Hepatic stellate cell (primary cell): ENCODE data around the gene AMOTL1.
A peak's percentile ranks its signal among the peaks of the same experiment; 100 is the strongest.
"Not testable (repeated sequence)": the region's sequence is repeated elsewhere in the genome, so short reads cannot be mapped to it uniquely, and the experiment has no call there.

Source experiments
- DNase-seq: peaks from one replicate; pipeline ENCODE4 v3.0.0; 2011; ENCODE audit warnings: low spot score

The AMOTL1 gene

DNA sequence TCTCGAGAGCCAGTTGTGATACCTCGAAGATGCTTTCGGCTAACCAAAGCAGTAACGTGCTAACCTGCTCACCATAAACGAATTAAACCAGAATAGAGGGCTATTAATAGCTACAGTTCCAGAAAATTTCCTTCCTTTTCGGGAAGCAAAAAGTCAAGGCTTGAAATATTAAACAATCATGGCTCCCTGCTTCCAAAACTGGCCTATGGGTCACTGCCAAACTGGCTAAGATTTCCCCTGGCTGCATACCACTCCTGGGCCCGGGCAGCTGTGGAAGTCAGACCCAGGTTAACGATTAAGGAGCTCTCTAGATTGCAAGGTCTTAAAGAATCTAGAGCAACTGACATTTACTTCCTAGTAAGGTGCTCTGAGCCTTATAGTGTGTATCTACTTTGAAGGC is 1.7 kb downstream of the AMOTL1 start:
- no peak for DNase-seq

DNA sequence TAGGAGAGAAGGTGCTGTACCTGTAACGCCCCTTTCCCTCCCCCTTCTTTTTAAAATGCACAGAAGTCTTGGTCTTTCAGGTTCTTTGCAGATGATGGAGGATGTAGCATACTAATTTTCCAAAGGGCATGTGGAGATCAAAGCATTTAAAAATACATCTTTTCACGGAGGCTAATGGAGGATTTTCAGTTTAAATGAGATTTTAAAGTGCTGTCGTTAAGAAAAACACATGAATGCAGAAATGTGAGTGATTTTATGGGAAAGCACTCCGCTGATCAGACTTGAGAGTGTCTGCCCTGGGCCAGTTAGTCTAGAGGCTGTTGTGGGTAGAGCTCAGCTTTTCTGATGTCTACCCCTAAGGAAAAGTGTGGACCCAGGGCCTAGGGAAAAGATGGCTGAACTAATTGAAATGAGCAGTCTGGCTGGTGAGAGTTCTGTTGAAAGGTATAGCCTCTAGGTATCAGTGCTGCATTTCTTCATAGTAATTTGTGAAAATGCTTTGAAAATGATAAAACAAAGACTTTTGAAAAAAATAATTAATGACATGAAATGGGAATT is 2.5 kb downstream of the AMOTL1 start:
- no peak for DNase-seq

DNA sequence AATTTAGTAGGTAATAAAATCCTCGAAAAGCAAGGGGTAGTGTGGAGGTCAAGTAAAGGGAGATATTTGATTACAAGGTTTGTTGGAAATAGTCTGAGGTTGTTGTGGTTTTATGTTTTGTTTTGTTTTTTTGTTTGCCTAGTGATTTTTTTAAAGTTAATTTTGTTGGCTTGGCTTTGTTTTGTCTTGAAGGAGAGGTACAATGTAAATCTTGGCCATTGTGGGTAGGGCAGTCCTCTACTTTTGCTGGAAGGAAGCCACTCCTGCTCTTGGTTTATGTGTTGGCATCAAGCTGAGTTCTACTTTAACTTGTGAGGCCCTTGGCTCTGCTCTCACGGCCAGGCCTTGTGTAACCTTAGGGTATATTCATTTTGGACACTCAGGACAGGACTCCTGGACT is 3.2 kb downstream of the AMOTL1 start:
- DNase-seq, result no peak

DNA sequence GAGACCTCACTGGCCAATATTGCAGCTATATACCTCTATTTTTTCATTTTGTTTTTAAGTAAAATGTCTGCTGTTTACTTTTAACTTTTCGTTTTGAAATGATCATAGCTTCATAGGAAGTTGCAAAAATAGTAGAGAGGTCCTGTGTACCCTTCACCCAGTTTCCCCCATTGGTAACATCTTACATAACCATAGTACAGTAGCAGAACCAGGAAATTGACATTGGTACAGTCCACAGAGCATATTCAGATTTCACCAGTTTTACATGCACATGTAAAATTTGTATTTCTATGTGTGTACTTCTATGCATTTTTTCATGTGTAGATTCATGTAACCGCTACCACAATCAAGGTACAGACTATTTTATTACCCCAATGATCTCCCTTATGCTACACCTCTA is 3.8 kb downstream of the AMOTL1 start:
- no peak for DNase-seq

DNA sequence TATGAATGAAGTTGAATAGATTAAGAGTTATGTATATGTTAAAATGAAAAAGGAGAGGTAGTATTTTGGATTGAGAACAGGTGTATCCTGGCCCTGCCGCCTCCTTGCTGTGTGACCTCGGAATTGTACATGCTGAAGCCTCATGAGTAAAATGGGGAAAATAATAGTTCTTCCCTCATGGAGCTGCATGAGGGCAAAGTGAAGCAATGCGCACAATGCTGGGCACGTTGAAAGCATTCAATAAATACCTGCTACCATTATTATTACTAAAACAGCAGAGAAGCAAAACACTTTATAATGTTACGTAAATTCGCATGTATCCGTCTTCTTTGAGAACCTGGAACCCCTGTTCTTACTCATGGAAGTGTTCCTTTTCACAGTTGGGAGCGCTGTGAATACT is 5.7 kb downstream of the AMOTL1 start:
- no peak for DNase-seq

DNA sequence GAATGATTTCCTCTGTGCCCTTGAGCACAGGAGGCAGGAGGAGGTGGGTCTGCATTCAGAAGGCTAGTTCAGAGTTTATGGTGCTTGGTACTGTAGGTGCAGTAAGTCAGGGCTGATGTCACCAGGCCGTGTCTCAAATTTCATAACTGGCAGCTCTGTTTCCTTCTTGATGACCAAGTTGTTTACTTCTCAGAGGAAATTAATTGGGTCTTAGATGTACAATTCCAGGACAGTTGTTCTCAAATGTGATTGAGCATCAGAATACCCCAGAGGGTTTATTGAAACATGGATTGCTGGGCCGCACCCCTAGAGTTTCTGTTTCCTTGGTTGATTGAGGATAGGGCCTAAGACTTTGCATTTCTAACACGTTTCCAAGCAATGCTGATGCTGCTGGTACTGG is 6.2 kb downstream of the AMOTL1 start:
- no peak for DNase-seq

DNA sequence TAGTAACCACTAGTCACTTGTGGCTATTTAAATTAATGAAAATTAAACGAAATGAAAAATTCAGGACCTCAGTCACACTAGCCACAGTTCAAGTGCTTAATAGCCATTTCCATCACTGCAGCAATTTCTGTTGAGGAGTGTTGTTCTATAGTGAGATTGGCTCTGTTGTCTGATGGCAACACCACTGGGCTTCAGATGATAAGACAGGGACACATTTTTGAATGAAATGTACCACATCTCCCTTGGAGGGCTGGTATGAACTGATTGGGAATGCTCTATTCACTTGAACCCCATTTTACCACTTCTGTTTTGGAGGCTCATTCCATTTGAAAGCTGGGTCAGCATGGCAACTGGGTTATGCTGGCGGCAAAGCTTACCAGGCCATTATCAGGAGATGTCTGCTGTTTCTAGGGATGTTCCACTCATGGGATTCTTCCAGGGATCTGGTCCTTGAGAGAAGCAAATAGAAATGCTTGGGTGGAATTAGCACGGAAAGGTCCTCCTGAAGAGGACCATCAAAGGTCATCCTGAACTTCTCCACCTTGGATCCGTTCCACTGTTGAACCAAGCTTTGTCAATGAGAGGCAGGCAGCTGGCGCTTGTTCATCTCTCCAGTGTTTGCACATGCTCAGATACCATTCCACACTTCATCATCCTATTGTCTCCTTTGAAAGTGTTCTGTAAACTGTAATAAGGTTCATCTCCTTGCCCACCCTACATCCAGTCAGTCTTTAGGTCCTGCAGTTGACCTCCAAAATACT is 7.6 kb downstream of the AMOTL1 start:
- DNase-seq, result no peak

DNA sequence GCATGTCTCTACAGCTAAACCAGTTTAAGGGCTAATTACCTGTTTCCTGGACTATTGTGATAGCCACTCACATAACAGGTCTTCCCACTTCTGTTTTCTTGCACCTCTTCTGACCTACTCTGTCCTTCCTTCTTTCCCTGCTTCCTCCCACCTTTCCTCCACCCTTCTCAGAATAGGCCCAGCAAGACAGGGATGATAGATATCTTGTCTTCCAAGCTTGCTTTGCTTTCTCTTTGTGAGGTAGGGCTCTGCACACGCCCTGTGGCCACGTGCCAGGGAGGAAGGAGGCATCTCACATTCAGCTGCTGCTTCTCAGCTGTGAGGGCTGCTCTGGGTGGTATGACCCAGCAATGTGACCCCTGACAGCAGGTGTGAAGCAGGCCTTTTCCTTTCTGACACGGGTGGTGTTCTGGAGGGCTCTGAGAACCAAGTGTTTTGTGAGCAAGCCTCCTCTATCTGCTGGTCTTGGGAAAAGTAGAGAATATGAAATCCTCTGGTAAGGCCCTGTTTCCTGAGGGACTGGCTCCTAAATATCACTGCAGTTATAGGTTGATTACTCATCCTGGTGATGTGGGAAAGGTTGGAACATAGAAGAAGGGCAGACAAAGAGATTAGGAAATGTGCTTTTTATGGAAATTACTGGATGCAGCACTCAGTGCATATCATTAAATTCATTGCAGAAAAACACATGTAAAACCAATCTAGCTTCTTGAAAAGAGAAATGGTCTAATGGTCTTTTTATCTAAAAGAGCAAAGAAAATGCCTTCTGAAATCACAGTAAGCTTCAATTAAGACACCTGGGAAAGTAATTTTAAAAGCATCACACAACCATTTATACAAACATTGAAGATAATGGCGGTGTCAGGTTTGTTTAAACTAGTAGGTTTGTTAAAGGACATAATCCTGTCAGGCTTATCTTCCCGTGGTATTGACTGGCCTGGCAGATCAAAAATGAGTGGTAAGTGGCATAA is 8.5 kb downstream of the AMOTL1 start:
- no peak for DNase-seq

DNA sequence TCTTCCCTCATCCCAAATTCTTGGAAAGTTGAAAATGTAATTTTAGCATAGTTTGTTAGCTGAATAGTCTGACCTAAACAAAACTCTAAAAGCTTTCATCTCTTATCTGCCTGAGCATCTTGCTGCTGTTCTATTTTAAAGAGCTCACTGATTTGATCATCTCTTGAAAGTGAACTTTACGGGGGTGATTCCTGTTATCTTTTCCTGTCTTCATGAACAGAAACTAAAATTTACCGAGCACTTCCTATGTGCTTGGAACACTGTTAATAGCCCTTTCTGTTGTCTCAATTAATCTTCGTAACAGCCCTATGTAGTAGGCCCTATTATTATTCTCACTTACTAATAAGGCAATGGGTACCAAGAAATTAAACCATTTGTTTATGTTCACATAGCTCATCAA is 12.3 kb downstream of the AMOTL1 start:
- DNase-seq, result no peak

DNA sequence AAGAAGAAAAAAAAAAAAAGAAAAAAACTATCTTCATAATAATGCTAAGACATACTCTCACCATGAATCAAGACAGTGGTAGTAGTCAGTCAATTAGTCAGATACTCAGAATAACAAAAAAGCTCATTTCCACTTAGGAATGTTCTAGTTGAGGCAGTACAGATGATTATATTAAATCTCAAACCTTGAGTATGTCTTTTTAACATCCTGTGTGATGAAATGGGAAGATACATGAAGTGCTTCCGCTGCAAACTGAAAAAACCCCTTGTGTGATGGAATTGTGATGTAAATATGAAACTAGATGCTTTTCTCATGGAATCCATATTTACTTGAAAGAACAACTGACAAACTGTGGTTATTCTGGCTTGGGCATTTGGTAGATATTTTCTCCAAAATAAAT is 13.7 kb downstream of the AMOTL1 start:
- peak; percentile 47 for DNase-seq

DNA sequence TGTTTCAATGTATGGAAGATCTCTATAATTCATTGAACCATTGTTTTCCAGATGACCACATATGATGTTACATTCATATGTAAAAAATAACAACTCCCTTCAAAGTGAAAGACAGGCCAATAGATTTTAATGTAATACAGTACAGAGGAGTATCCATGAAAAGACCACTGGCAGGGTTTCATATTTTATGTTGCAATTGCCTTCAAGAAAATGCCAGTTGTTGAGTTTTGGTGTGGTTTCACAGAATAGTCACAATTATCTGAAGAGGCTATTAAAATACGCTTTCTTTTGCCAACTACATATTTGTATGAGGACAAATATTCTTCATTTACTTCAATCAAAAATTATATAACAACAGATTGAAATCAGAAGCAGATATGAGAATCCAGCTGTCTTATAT is 14.3 kb downstream of the AMOTL1 start:
- DNase-seq, result no peak

DNA sequence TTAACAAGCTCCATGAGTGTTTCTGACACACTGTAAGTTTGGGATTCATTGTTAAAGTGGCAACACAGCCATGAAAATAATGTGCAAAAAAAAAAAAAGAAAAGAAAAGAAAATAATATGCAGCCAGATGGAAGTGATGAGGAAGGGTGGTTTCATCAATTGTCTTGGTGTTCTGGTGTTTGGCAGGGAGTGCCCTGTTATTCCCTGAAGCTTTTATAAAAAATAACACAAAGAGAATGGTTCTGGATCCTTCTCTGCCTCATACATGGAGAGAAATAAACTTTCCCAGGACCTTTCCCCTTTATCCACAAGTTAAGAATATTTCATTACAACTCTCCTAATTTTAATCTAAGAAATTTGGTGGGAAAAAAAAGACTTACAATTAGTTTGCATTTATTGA is 16.7 kb downstream of the AMOTL1 start:
- no peak for DNase-seq

DNA sequence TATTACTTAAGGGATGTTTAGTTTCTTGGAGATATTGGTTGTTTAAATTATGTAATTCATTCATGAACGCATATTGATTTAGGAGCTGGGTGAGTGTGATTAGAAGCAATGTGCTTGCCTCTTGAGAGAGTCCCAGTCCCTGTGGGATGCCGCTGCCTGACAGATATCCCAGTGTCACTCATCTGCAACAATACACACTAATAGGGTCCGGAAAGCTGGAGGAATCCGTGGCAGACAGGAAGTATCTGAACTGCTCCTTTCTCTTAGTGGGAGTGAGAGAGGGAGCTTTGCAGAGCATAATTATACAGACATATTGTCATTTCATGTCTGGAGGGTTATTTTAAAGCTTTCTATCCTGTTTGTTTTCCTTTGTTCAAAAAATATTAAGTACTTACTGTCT is 17.4 kb downstream of the AMOTL1 start:
- no peak for DNase-seq

DNA sequence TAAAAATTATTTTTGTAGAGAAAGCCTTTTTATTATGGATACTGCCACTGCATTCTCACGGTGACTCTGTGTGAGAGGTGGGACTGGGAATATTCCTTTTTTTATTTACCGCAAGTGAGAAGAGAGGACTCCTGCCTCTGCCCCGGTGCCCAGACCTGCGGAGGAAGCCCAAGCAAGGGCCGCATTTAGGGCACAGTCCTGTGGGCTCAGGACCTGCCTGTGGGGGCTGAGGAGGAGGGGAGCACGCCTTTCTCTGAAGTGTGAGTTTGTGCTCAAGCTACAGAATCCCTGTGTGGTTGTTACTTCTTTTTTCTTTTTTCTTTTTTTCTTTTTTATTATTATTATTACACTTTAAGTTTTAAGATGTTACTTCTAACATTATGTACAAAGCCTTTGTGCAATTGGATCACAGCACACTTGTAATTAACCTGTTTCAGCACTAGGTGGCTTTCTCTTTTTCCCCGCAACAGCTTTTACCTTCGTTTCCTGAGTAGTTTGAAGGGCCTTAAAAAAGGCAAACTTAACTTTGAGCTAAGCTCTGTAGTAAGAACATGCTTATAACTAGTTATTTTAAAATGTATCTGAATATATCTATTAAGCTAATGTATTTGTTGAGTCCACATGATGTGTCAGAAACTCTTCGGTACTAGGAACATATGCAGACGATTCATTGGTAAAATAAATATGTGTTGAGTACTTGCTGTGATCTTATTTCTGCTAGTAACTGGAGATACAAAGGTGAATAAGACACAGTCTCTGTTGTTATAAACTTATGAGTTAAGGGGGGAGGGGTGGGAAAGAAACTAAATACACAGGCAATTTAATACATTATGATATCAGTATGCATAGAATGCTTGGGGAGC is 18.3 kb downstream of the AMOTL1 start:
- DNase-seq, result no peak

DNA sequence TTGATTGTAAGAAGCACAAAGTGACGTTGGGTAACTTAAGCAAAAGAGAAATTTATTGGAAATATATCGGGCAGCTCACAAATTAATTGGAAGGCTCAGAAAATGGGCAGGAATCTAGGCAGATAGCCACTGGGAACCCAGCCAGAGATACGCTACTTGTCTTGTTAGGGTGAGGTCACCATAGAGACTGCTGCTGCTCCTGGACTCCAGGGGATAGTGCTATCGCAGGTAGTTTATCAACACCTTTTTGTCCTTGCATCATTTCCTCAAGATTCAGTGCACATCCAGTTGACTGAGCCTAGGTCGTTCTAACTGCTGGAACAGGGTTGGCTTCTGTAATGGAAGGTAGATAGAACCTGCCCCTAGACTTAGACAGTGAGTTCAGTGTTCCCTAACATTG is 19.6 kb downstream of the AMOTL1 start:
- no peak for DNase-seq

DNA sequence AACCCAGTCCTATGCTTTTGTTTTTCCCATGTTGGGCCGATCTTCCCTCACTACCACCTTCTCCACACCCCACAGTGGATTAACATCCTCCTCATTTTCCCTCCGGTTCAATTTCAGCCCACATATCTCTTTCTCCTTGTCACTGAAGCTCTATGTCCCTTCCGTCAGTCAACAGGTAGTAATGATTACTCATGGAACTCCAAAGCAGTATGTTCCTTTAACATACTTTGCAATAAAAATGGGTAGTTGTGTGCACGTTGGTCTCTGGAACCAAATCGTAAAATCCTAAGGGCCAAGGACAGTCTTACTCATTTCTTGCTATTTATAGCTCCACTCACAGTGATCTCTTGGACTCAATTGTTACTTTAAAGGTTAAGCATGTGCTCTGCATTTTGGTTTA is 20.2 kb downstream of the AMOTL1 start:
- DNase-seq, result no peak

DNA sequence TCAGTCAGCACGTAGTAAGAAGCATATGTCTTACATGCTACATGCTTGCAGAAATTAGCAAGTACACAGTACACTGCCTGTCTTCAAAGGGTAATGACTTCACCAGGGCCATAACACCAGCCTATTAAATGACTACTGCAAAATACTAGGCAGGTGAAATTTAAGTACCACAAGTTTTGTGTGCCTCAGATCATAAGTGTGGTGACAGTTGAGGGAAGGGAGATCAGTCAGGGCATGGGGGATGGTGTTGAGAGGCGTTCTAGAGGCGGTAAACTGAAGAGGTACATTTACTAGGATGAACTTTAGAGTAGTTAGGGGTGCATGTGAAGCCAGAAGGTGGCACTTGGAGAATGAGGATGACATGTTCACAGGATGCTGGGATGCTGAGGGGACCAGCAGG is 22.0 kb downstream of the AMOTL1 start:
- no peak for DNase-seq

DNA sequence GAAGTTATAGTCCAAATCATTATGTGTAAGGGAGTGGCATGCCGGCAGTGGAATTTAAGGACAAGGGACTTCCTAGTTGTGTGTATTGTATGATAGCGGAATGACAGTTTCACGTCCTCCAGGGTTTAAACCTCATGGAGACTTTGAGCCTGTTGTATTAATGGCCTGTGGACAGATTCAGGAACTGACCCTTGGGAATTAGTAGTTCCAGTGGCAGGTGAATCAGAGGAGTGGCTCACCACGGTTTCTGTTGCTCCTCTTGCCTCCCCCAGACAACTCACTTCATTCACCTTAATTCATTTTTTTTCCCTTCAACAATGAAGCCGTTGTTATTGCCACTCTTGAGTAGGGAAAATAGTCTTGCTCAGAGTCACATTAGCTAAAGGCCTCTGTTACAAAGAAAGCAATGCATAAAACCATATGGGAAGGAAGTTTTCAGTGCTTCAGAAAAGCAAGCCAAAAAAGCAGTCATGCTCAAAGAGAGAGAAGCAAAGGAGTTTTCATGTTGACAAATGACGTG is 22.6 kb downstream of the AMOTL1 start:
- DNase-seq, result no peak

DNA sequence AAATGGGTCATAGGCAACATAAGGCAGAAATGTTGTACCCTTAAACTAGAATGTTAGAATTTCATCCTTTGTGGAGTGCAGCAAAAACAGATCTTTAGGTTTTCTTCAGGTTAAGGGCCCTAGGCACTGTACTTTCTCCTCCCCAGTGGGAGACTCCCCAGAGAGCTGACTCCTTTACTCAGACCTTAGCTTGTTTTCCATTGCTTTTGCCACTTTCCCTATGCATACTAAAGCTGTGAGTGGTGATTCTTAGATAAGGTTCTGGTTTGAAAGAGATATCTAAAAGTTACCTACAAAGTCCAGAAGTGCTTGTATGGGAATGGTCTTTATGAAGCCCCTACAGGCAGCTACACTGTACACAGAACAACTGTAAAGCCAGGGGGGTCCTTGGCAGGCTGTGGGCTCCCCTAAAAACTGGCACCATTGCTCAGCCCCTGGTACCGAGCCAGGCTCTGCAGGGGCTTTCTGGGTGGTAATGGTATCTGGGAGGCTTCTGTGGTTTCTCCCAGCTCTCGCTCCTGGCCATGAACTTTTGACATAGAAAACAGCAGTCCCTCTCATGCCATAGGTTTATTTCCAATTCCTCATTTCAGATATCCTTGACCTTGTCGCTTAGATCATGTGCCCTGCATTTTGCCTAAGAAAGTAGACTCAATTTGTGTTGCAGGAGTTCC is 23.2 kb downstream of the AMOTL1 start:
- no peak for DNase-seq

DNA sequence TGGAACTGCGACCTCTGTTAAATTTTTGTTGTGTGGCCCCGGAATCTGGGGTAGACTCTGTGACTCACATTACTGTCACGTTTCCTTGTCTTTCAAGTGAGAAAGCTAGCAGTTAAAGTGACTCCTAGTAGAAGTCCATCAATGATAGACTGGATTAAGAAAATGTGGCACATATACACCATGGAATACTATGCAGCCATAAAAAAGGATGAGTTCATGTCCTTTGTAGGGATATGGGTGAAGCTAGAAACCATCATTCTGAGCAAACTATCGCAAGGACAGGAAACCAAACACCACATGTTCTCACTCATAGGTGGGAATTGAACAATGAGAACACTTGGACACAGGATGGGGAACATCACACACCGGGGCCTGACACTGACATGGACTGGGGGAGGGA is 23.8 kb downstream of the AMOTL1 start:
- not testable (repeated sequence) for DNase-seq

DNA sequence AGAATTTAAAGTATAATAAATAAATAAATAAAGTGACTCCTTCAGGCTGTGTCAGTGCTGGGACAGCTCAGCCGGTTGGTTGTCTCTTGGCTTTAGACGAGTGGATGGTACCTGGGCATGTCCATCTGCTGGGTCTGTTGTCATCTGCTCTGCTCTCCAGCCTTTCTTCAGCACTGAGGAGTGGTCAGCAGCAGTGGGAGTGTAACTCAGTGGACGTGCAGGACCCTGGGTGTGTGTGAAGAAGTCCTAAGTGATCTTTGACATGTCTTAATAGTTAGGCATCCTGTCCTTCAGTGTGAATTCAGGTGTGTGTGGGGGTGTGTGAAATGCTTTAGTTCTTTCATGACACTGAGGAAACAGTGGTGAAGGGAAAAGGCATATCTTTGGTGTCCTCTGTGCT is 24.3 kb downstream of the AMOTL1 start:
- no peak for DNase-seq
